HG02943 (cell line): Measurements from ENCODE around the gene CDC42BPA.

Experiments used
- ATAC-seq: cut with Tn5 transposase; IDR thresholded peaks from one replicate; pipeline ENCODE4 v1.9.1; 2021; ENCODE audit warnings: mild to moderate bottlenecking, low read depth, moderate library complexity; ENCODE audit not compliant: unreplicated experiment

The CDC42BPA gene

GRCh38 chr1:227082999-227083746 is 235.1 kb downstream of the CDC42BPA start:
- no peak for ATAC-seq

- no peak for ATAC-seq
Observed at GRCh38 chr1:227077783-227078182, 240.5 kb downstream of the CDC42BPA start.

- ATAC-seq, result no peak
Observed at GRCh38 chr1:227073786-227074185, 244.5 kb downstream of the CDC42BPA start.

GRCh38 chr1:227072991-227073390 is 245.3 kb downstream of the CDC42BPA start:
- ATAC-seq, result no peak

- no peak for ATAC-seq
Observed at GRCh38 chr1:227071895-227072587, 246.3 kb downstream of the CDC42BPA start.

- ATAC-seq, result no peak
Observed at GRCh38 chr1:227070638-227071285, 247.5 kb downstream of the CDC42BPA start.

GRCh38 chr1:227069490-227069889 is 248.8 kb downstream of the CDC42BPA start:
- no peak for ATAC-seq

GRCh38 chr1:227068883-227069282 is 249.4 kb downstream of the CDC42BPA start:
- no peak for ATAC-seq

GRCh38 chr1:227066999-227067398 is 251.3 kb downstream of the CDC42BPA start:
- ATAC-seq, result no peak

- ATAC-seq, result no peak
Observed at GRCh38 chr1:227065311-227065710, 253.0 kb downstream of the CDC42BPA start.

- no peak for ATAC-seq
Observed at GRCh38 chr1:227062306-227062705, 256.0 kb downstream of the CDC42BPA start.

- no peak for ATAC-seq
Observed at GRCh38 chr1:227059076-227059475, 259.2 kb downstream of the CDC42BPA start.

- ATAC-seq, result no peak
Observed at GRCh38 chr1:227058321-227058751, 260.0 kb downstream of the CDC42BPA start.

- ATAC-seq, result no peak
Observed at GRCh38 chr1:227049253-227049652, 269.0 kb downstream of the CDC42BPA start.

GRCh38 chr1:227043755-227044154 is 274.5 kb downstream of the CDC42BPA start:
- ATAC-seq, result no peak

GRCh38 chr1:227042292-227042691 is 276.0 kb downstream of the CDC42BPA start:
- ATAC-seq, result no peak

GRCh38 chr1:227038401-227038800 is 279.9 kb downstream of the CDC42BPA start:
- no peak for ATAC-seq

- ATAC-seq, result no peak
Observed at GRCh38 chr1:227037121-227037520, 281.2 kb downstream of the CDC42BPA start.

- no peak for ATAC-seq
Observed at GRCh38 chr1:227035316-227035715, 283.0 kb downstream of the CDC42BPA start.

- no peak for ATAC-seq
Observed at GRCh38 chr1:227033880-227034279, 284.4 kb downstream of the CDC42BPA start.

- ATAC-seq, result no peak
Observed at GRCh38 chr1:227032396-227032795, 285.9 kb downstream of the CDC42BPA start.
